Central memory CD4-positive, alpha-beta T cell (primary cell): ENCODE measurements around the gene UMAD1.

Source experiments
- DNase-seq: peaks from one replicate; pipeline ENCODE4 v3.0.0; 2022
- total RNA-seq, 3 experiments: gene quantifications; one replicate each; lab custom pipeline; 2026; lab: John Stamatoyannopoulos, UW

Gene UMAD1
- total RNA-seq = 16.0 to 22.6 (median 18.4) reads per million in 3 experiments

- DNase-seq = peak; percentile 99
Observed at GRCh38 chr7:7640221-7641128, at the start of gene UMAD1. Gene UMAD1 (plus strand): TSS chr7:7640752. CDS start chr7:7673372, 32,620 bp downstream.

- peak; percentile 25 for DNase-seq
Observed at GRCh38 chr7:7595451-7595850, 45.1 kb upstream of the UMAD1 start.

GRCh38 chr7:7596176-7596575 lies 44.4 kb upstream of the UMAD1 start:
- DNase-seq = no peak

- DNase-seq = no peak
Observed at GRCh38 chr7:7607010-7607409, 33.5 kb upstream of the UMAD1 start.

GRCh38 chr7:7609330-7609729 lies 31.2 kb upstream of the UMAD1 start:
- no peak for DNase-seq

- DNase-seq = no peak
Observed at GRCh38 chr7:7612519-7612918, 28.0 kb upstream of the UMAD1 start.

GRCh38 chr7:7613210-7613609 lies 27.3 kb upstream of the UMAD1 start:
- no peak for DNase-seq

GRCh38 chr7:7614018-7614741 lies 26.4 kb upstream of the UMAD1 start:
- no peak for DNase-seq

GRCh38 chr7:7617550-7617949 lies 23.0 kb upstream of the UMAD1 start:
- DNase-seq = no peak

- DNase-seq = no peak
Observed at GRCh38 chr7:7618410-7618809, 22.1 kb upstream of the UMAD1 start.

- no peak for DNase-seq
Observed at GRCh38 chr7:7620236-7620635, 20.3 kb upstream of the UMAD1 start.

- DNase-seq = no peak
Observed at GRCh38 chr7:7620644-7621210, 19.8 kb upstream of the UMAD1 start.

- no peak for DNase-seq
Observed at GRCh38 chr7:7628476-7628875, 12.1 kb upstream of the UMAD1 start.

GRCh38 chr7:7630626-7631329 lies 9.8 kb upstream of the UMAD1 start:
- DNase-seq = no peak

- no peak for DNase-seq
Observed at GRCh38 chr7:7639421-7639820, 1.1 kb upstream of the UMAD1 start.

- DNase-seq = peak; percentile 76
Observed at GRCh38 chr7:7639847-7640220, 718 bp upstream of the UMAD1 start.

GRCh38 chr7:7641129-7641663 lies 644 bp downstream of the UMAD1 start:
- no peak for DNase-seq

GRCh38 chr7:7642081-7642480 lies 1.5 kb downstream of the UMAD1 start:
- no peak for DNase-seq

GRCh38 chr7:7647495-7648036 lies 7.0 kb downstream of the UMAD1 start:
- DNase-seq = no peak

GRCh38 chr7:7650682-7651206 lies 10.2 kb downstream of the UMAD1 start:
- no peak for DNase-seq

- no peak for DNase-seq
Observed at GRCh38 chr7:7651479-7651878, 10.9 kb downstream of the UMAD1 start.
